Measurements from ENCODE around the gene PARM1.

PARM1 gene

GRCh38 chr4:74897386-74897785, 35.5 kb upstream of the PARM1 start:
- TF ChIP-seq CTCF (IDR thresholded peaks at IDR 0.05; ENCODE audit: borderline replicate concordance, insufficient read depth, low read depth, low read length): no peak
- H3K4me3 ChIP-seq (ENCODE audit: low read depth, low read length): no peak overlapping the region

- no peak for TF ChIP-seq CTCF (IDR thresholded peaks at IDR 0.05; ENCODE audit: borderline replicate concordance, insufficient read depth, low read depth, low read length)
- H3K4me3 ChIP-seq (ENCODE audit: low read depth, low read length): no peak overlapping the region
These were observed 32.1 kb upstream of the PARM1 start for GRCh38 chr4:74900862-74901261.

GRCh38 chr4:74904509-74905065, 28.3 kb upstream of the PARM1 start:
- no peak overlapping the region for H3K4me3 ChIP-seq (ENCODE audit: low read depth, low read length)
- no peak for TF ChIP-seq CTCF (IDR thresholded peaks at IDR 0.05; ENCODE audit: borderline replicate concordance, insufficient read depth, low read depth, low read length)

GRCh38 chr4:74906771-74907170, 26.1 kb upstream of the PARM1 start:
- H3K4me3 ChIP-seq (ENCODE audit: low read depth, low read length): no peak overlapping the region
- TF ChIP-seq CTCF (IDR thresholded peaks at IDR 0.05; ENCODE audit: borderline replicate concordance, insufficient read depth, low read depth, low read length): no peak

GRCh38 chr4:74919783-74920182, 13.1 kb upstream of the PARM1 start:
- no peak for TF ChIP-seq CTCF (IDR thresholded peaks at IDR 0.05; ENCODE audit: borderline replicate concordance, insufficient read depth, low read depth, low read length)
- H3K4me3 ChIP-seq (ENCODE audit: low read depth, low read length): no peak overlapping the region

- TF ChIP-seq CTCF (IDR thresholded peaks at IDR 0.05; ENCODE audit: borderline replicate concordance, insufficient read depth, low read depth, low read length): no peak
These were observed 12.2 kb upstream of the PARM1 start for GRCh38 chr4:74920704-74921103.

GRCh38 chr4:74921490-74921889, 11.4 kb upstream of the PARM1 start:
- no peak for TF ChIP-seq CTCF (IDR thresholded peaks at IDR 0.05; ENCODE audit: borderline replicate concordance, insufficient read depth, low read depth, low read length)
- no peak overlapping the region for H3K4me3 ChIP-seq (ENCODE audit: low read depth, low read length)

More at GRCh38 chr4:74920704-74921103, 12.2 kb upstream of the PARM1 start:
- H3K4me3 ChIP-seq (ENCODE audit: low read depth, low read length): no peak overlapping the region
